Head of caudate nucleus (tissue), 42 donors: ENCODE results near the gene SLIT3.

Experiments used
- DNase-seq, 42 donors: peaks; one replicate each; pipeline versions ENCODE4 v3.0.0 to v3.0.0-alpha.2; 2020 to 2021; ENCODE audit warnings: mixed read lengths in 7 of 42
- intact Hi-C: fragments of 100-400 bp; cut with DNase I; formaldehyde crosslinking; loops from one replicate; pipeline ENCODE4 v1.15.0; 2022

Gene SLIT3

GRCh38 chr5:169273881-169274280 is 27.1 kb downstream of the SLIT3 start:
- no peak for DNase-seq
- intact Hi-C loops, result no loop called here

- intact Hi-C loops, result no loop called here
Measured at GRCh38 chr5:169273451-169273850, 27.5 kb downstream of the SLIT3 start.

GRCh38 chr5:169272731-169273427 is 28.1 kb downstream of the SLIT3 start:
- DNase-seq, result no peak
- intact Hi-C loops, result no loop called here

More at GRCh38 chr5:169273451-169273850, 27.5 kb downstream of the SLIT3 start:
- DNase-seq, result no peak

GRCh38 chr5:169272111-169272510 is 28.8 kb downstream of the SLIT3 start:
- no peak for DNase-seq
- intact Hi-C loops, result no loop called here

- no peak for DNase-seq
- intact Hi-C loops, result no loop called here
Measured at GRCh38 chr5:169270827-169271226, 30.1 kb downstream of the SLIT3 start.

GRCh38 chr5:169268019-169268418 is 32.9 kb downstream of the SLIT3 start:
- DNase-seq, result no peak
- intact Hi-C loops, result no loop called here

GRCh38 chr5:169265888-169266287 is 35.1 kb downstream of the SLIT3 start:
- intact Hi-C loops, result no loop called here
- DNase-seq, result no peak

GRCh38 chr5:169263591-169263990 is 37.3 kb downstream of the SLIT3 start:
- peak in 1 of 42 donors; percentile 16 for DNase-seq
- intact Hi-C loops, result no loop called here

- no peak for DNase-seq
- intact Hi-C loops, result no loop called here
Measured at GRCh38 chr5:169260896-169261569, 39.9 kb downstream of the SLIT3 start.

- DNase-seq, result no peak
- intact Hi-C loops, result no loop called here
Measured at GRCh38 chr5:169258372-169259000, 42.5 kb downstream of the SLIT3 start.

GRCh38 chr5:169256191-169256590 is 44.7 kb downstream of the SLIT3 start:
- no peak for DNase-seq
- intact Hi-C loops, result no loop called here

- no peak for DNase-seq
- intact Hi-C loops, result no loop called here
Measured at GRCh38 chr5:169253071-169253470, 47.9 kb downstream of the SLIT3 start.

GRCh38 chr5:169251333-169252084 is 49.4 kb downstream of the SLIT3 start:
- DNase-seq, result no peak
- intact Hi-C loops, result no loop called here

GRCh38 chr5:169250887-169251286 is 50.1 kb downstream of the SLIT3 start:
- intact Hi-C loops, result no loop called here
- DNase-seq, result no peak

GRCh38 chr5:169248996-169249395 is 51.9 kb downstream of the SLIT3 start:
- intact Hi-C loops, result no loop called here
- no peak for DNase-seq

GRCh38 chr5:169248550-169248949 is 52.4 kb downstream of the SLIT3 start:
- intact Hi-C loops, result no loop called here
- no peak for DNase-seq

- intact Hi-C loops, result no loop called here
- DNase-seq, result peak in 23 of 42 donors; percentile 9 to 75 (median 37)
Measured at GRCh38 chr5:169244812-169245211, 56.1 kb downstream of the SLIT3 start.

GRCh38 chr5:169243651-169244422 is 57.1 kb downstream of the SLIT3 start:
- peak in 41 of 42 donors; percentile 27 to 92 (median 65) for DNase-seq
- intact Hi-C loops, result no loop called here

- intact Hi-C loops, result no loop called here
- no peak for DNase-seq
Measured at GRCh38 chr5:169242849-169243186, 58.1 kb downstream of the SLIT3 start.
